Activated T-helper 2 cell treated with anti-CD3 and anti-CD28 coated beads, Interferon-gamma antibody, Interleukin-2, Interleukin-4, amounts not matched to agents 10 μg/mL and 5 μg/mL and 100 μg/mL, durations not matched to agents 14 hours and 24 hours and 36 hours (primary cell): ENCODE measurements around the gene PARVG. TPM values are rescaled to one million over a fixed set of nuclear protein-coding genes. Genes with fewer than 3 reads are reported as not detected.

ENCODE experiments used
- DNase-seq: peaks from one replicate; pipeline ENCODE4 v3.0.0; 2021; ENCODE audit warnings: low spot score
- H3K27ac Mint-ChIP-seq: one replicate; pipeline ENCODE4 v1.8.0; 2021; ENCODE audit warnings: mixed read lengths
- H3K27me3 Mint-ChIP-seq: one replicate; pipeline ENCODE4 v1.8.0; 2021; ENCODE audit warnings: low read depth, mixed read lengths
- H3K36me3 Mint-ChIP-seq: one replicate; pipeline ENCODE4 v1.8.0; 2021; ENCODE audit warnings: low read depth, mixed read lengths
- H3K4me1 Mint-ChIP-seq: one replicate; pipeline ENCODE4 v1.8.0; 2021; ENCODE audit warnings: low read depth, mixed read lengths
- H3K4me3 Mint-ChIP-seq: one replicate; pipeline ENCODE4 v1.8.0; 2021; ENCODE audit warnings: low read depth, mild to moderate bottlenecking, moderate library complexity, mixed read lengths
- H3K9me3 Mint-ChIP-seq: one replicate; pipeline ENCODE4 v1.8.0; 2021; ENCODE audit warnings: mixed read lengths
- intact Hi-C: fragments of 100-400 bp; cut with micrococcal nuclease; formaldehyde crosslinking; loops from one replicate; pipeline ENCODE4 v1.15.1; 2023
- total RNA-seq: library from RNA; stranded (reverse); gene quantifications from 2 replicates; pipeline ENCODE4 v1.2.3, GENCODE V29; 2022

The PARVG gene
- total RNA-seq, 1 donor from 2014 or later: 73.5 TPM

- peaks cover under 1% of the 10 kb centered on the region for H3K9me3 Mint-ChIP-seq
- H3K36me3 Mint-ChIP-seq: peaks cover 3% of the 10 kb centered on the region
- H3K27me3 Mint-ChIP-seq: no peaks in the 10 kb centered on the region
- H3K4me1 Mint-ChIP-seq: peaks cover under 1% of the 10 kb centered on the region
- DNase-seq: no peak
- H3K4me3 Mint-ChIP-seq: no peak overlapping the region
- H3K27ac Mint-ChIP-seq: no peak overlapping the region
- intact Hi-C loops: no loop called here
Observed at GRCh38 chr22:44214764-44215163, 34.0 kb downstream of the PARVG start.

GRCh38 chr22:44215287-44215686 is 34.6 kb downstream of the PARVG start:
- no peaks in the 10 kb centered on the region for H3K4me1 Mint-ChIP-seq
- H3K36me3 Mint-ChIP-seq: no peaks in the 10 kb centered on the region
- H3K27ac Mint-ChIP-seq: no peak overlapping the region
- no peak for DNase-seq
- no peaks in the 10 kb centered on the region for H3K9me3 Mint-ChIP-seq
- no peaks in the 10 kb centered on the region for H3K27me3 Mint-ChIP-seq
- no peak overlapping the region for H3K4me3 Mint-ChIP-seq
- intact Hi-C loops: no loop called here

- Mint-ChIP-seq H3K27me3 (no peaks in the 10 kb centered on the region), H3K4me1 (no peaks in the 10 kb centered on the region), H3K9me3 (no peaks in the 10 kb centered on the region), H3K27ac (no peak overlapping the region), H3K36me3 (no peaks in the 10 kb centered on the region), H3K4me3 (no peak overlapping the region)
- intact Hi-C loops: no loop called here
- DNase-seq: no peak
Observed at GRCh38 chr22:44217346-44217745, 36.6 kb downstream of the PARVG start.

- Mint-ChIP-seq H3K4me3 (no peak overlapping the region), H3K27ac (no peak overlapping the region), H3K9me3 (no peaks in the 10 kb centered on the region), H3K27me3 (no peaks in the 10 kb centered on the region), H3K36me3 (no peaks in the 10 kb centered on the region), H3K4me1 (no peaks in the 10 kb centered on the region)
- intact Hi-C loops: no loop called here
- DNase-seq: no peak
Observed at GRCh38 chr22:44218071-44218470, 37.3 kb downstream of the PARVG start.

- intact Hi-C loops: no loop called here
- no peaks in the 10 kb centered on the region for H3K4me1 Mint-ChIP-seq
- H3K27me3 Mint-ChIP-seq: no peaks in the 10 kb centered on the region
- no peak for DNase-seq
- no peak overlapping the region for H3K27ac Mint-ChIP-seq
- H3K4me3 Mint-ChIP-seq: no peak overlapping the region
- H3K9me3 Mint-ChIP-seq: no peaks in the 10 kb centered on the region
- no peaks in the 10 kb centered on the region for H3K36me3 Mint-ChIP-seq
Observed at GRCh38 chr22:44219101-44219870, 38.6 kb downstream of the PARVG start.

- Mint-ChIP-seq H3K36me3 (no peaks in the 10 kb centered on the region), H3K27me3 (peaks cover 7% of the 10 kb centered on the region), H3K9me3 (no peaks in the 10 kb centered on the region), H3K4me1 (no peaks in the 10 kb centered on the region), H3K27ac (no peak overlapping the region), H3K4me3 (no peak overlapping the region)
- intact Hi-C loops: no loop called here
- no peak for DNase-seq
Observed at GRCh38 chr22:44220727-44221680, 40.3 kb downstream of the PARVG start.

- intact Hi-C loops: no loop called here
- H3K4me1 Mint-ChIP-seq: no peaks in the 10 kb centered on the region
- DNase-seq: no peak
Observed at GRCh38 chr22:44221710-44222475, 41.2 kb downstream of the PARVG start.

GRCh38 chr22:44224166-44224565 is 43.4 kb downstream of the PARVG start:
- H3K27ac Mint-ChIP-seq: no peak overlapping the region
- intact Hi-C loops: no loop called here
- peaks cover 9% of the 10 kb centered on the region for H3K27me3 Mint-ChIP-seq
- H3K4me3 Mint-ChIP-seq: no peak overlapping the region
- no peaks in the 10 kb centered on the region for H3K36me3 Mint-ChIP-seq
- DNase-seq: no peak
- peaks cover under 1% of the 10 kb centered on the region for H3K9me3 Mint-ChIP-seq
- H3K4me1 Mint-ChIP-seq: no peaks in the 10 kb centered on the region

More at GRCh38 chr22:44221710-44222475, 41.2 kb downstream of the PARVG start:
- Mint-ChIP-seq H3K4me3 (no peak overlapping the region), H3K27ac (no peak overlapping the region), H3K9me3 (no peaks in the 10 kb centered on the region), H3K27me3 (peaks cover 7% of the 10 kb centered on the region), H3K36me3 (no peaks in the 10 kb centered on the region)

GRCh38 chr22:44225091-44225689 is 44.5 kb downstream of the PARVG start:
- H3K27me3 Mint-ChIP-seq: peaks cover 12% of the 10 kb centered on the region
- H3K36me3 Mint-ChIP-seq: no peaks in the 10 kb centered on the region
- peaks cover 4% of the 10 kb centered on the region for H3K9me3 Mint-ChIP-seq
- no peaks in the 10 kb centered on the region for H3K4me1 Mint-ChIP-seq
- no peak overlapping the region for H3K27ac Mint-ChIP-seq
- DNase-seq: no peak
- no peak overlapping the region for H3K4me3 Mint-ChIP-seq
- intact Hi-C loops: no loop called here

- Mint-ChIP-seq H3K27ac (no peak overlapping the region), H3K27me3 (peaks cover 12% of the 10 kb centered on the region), H3K9me3 (peaks cover 4% of the 10 kb centered on the region), H3K4me1 (no peaks in the 10 kb centered on the region), H3K36me3 (no peaks in the 10 kb centered on the region), H3K4me3 (no peak overlapping the region)
- no peak for DNase-seq
- intact Hi-C loops: no loop called here
Observed at GRCh38 chr22:44225812-44226211, 45.1 kb downstream of the PARVG start.

GRCh38 chr22:44229331-44229730 is 48.6 kb downstream of the PARVG start:
- peaks cover 12% of the 10 kb centered on the region for H3K27me3 Mint-ChIP-seq
- no peak overlapping the region for H3K4me3 Mint-ChIP-seq
- H3K27ac Mint-ChIP-seq: no peak overlapping the region
- no peaks in the 10 kb centered on the region for H3K36me3 Mint-ChIP-seq
- DNase-seq: no peak
- peaks cover 4% of the 10 kb centered on the region for H3K9me3 Mint-ChIP-seq
- no peaks in the 10 kb centered on the region for H3K4me1 Mint-ChIP-seq
- intact Hi-C loops: no loop called here

- Mint-ChIP-seq H3K4me3 (no peak overlapping the region), H3K27ac (no peak overlapping the region), H3K4me1 (no peaks in the 10 kb centered on the region), H3K36me3 (no peaks in the 10 kb centered on the region), H3K9me3 (peaks cover 4% of the 10 kb centered on the region), H3K27me3 (peaks cover 12% of the 10 kb centered on the region)
- DNase-seq: no peak
- intact Hi-C loops: no loop called here
Observed at GRCh38 chr22:44229809-44230208, 49.1 kb downstream of the PARVG start.
